T-helper 2 cell treated with Interferon-gamma antibody and Interleukin-4, amounts not matched to agents 5 μg/mL and 100 μg/mL, for 36 hours (primary cell): ENCODE results near the gene TMEM184B.

Source experiments
- DNase-seq: peaks from one replicate; pipeline ENCODE4 v3.0.0; 2021; ENCODE audit warnings: low spot score
- H3K27ac Mint-ChIP-seq: one replicate; pipeline ENCODE4 v1.8.0; 2021; ENCODE audit warnings: mild to moderate bottlenecking, mixed read lengths
- H3K27me3 Mint-ChIP-seq: one replicate; pipeline ENCODE4 v1.8.0; 2021; ENCODE audit warnings: low read depth, mixed read lengths
- H3K36me3 Mint-ChIP-seq: one replicate; pipeline ENCODE4 v1.8.0; 2021; ENCODE audit warnings: low read depth, mixed read lengths
- H3K4me1 Mint-ChIP-seq: one replicate; pipeline ENCODE4 v1.8.0; 2021; ENCODE audit warnings: low read depth, mixed read lengths
- H3K4me3 Mint-ChIP-seq: one replicate; pipeline ENCODE4 v1.8.0; 2022; ENCODE audit warnings: mild to moderate bottlenecking, moderate library complexity, mixed read lengths
- H3K9me3 Mint-ChIP-seq: one replicate; pipeline ENCODE4 v1.8.0; 2021; ENCODE audit warnings: mixed read lengths

Gene TMEM184B

DNA sequence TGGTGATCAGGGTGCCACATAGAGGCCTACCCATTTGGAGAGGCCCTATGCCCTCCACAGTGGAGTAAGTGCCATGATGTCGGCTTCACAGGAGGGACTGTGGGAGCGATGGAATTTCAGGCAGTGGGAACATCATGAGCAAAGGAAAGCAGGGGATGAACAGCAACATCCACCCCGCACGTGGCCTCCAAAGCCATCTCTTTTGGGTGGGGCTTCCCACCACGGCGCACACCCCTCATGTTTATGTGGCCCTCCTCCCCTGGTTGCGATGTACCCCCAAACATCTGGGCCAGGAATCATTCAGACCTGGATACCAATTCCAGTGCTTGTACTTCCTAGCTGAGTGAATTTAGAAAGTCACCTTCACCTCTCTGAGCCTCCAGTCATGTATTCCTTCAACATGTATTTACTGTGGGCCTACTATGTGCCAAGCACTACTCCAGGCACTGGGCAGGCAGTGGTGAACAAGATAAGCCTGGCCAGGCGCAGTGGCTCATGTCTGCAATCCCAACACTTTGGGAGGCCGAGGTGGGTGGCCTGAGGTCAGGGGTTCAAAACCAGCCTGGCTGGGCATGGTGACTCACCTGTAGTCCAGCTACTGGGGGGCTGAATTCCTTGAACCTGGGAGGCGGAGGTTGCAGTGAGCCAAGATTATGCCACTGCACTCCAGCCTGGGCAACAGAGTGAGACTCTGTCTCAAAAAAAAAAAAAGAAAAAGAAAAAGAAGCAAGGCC lies 72.8 kb downstream of the TMEM184B start:
- no peaks in the 10 kb centered on the region for H3K27me3 Mint-ChIP-seq
- H3K4me1 Mint-ChIP-seq = peaks cover 27% of the 10 kb centered on the region
- H3K27ac Mint-ChIP-seq = no peak overlapping the region
- H3K4me3 Mint-ChIP-seq = no peak overlapping the region
- H3K36me3 Mint-ChIP-seq = no peaks in the 10 kb centered on the region
- H3K9me3 Mint-ChIP-seq = no peaks in the 10 kb centered on the region
- DNase-seq = no peak

- Mint-ChIP-seq H3K27me3 (peaks cover 6% of the 10 kb centered on the region), H3K27ac (no peak overlapping the region), H3K9me3 (no peaks in the 10 kb centered on the region), H3K36me3 (no peaks in the 10 kb centered on the region), H3K4me1 (peaks cover 16% of the 10 kb centered on the region), H3K4me3 (no peak overlapping the region)
- DNase-seq = no peak
Observed at GRCh38 chr22:38196791-38197419, 75.9 kb downstream of the TMEM184B start.

DNA sequence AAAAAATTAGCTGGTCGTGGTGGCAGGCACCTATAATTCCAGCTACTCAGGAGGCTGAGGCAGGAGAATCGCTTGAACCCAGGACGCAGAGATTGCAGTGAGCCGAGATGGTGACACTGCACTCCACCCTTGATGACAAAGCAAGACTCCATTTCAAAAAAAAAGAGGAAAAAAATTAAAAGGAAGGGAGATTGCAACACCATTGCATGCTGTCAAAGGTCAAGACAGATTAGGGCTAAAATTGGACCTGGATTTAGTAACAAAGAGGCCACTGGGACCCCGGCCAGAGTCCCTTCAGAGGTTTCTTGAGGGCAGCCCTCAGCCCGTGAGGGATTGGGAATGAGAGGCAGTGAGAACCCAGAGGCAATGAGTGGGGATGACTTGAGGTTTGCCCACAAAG lies 79.2 kb downstream of the TMEM184B start:
- Mint-ChIP-seq H3K9me3 (no peaks in the 10 kb centered on the region), H3K27ac (no peak overlapping the region)
- DNase-seq = no peak

DNA sequence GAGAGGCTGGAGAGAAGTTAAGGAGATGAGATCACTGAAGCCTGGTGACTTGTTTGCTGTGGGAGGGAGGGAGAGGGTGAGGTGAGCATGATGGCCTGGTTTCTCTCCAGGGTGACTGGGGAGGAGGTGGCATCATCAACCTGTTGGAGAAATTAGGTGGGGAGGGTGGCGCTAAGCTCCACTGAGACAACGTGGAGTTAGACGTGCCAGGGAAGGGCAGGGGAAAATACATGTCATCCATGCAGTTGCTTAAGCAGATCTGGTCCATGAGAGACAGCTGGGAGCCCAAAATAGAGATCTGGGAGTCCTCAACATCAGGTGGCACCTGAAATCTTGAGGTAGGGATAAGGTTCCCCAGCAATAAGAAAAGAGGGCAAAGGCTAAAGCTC lies 80.3 kb downstream of the TMEM184B start:
- Mint-ChIP-seq H3K27ac (no peak overlapping the region), H3K4me3 (no peak overlapping the region), H3K27me3 (peaks cover 13% of the 10 kb centered on the region), H3K9me3 (no peaks in the 10 kb centered on the region), H3K4me1 (peaks cover 6% of the 10 kb centered on the region), H3K36me3 (no peaks in the 10 kb centered on the region)
- no peak for DNase-seq

More for the DNA sequence above, 79.2 kb downstream of the TMEM184B start:
- Mint-ChIP-seq H3K4me1 (peaks cover 6% of the 10 kb centered on the region), H3K27me3 (peaks cover 11% of the 10 kb centered on the region), H3K36me3 (no peaks in the 10 kb centered on the region), H3K4me3 (no peak overlapping the region)

DNA sequence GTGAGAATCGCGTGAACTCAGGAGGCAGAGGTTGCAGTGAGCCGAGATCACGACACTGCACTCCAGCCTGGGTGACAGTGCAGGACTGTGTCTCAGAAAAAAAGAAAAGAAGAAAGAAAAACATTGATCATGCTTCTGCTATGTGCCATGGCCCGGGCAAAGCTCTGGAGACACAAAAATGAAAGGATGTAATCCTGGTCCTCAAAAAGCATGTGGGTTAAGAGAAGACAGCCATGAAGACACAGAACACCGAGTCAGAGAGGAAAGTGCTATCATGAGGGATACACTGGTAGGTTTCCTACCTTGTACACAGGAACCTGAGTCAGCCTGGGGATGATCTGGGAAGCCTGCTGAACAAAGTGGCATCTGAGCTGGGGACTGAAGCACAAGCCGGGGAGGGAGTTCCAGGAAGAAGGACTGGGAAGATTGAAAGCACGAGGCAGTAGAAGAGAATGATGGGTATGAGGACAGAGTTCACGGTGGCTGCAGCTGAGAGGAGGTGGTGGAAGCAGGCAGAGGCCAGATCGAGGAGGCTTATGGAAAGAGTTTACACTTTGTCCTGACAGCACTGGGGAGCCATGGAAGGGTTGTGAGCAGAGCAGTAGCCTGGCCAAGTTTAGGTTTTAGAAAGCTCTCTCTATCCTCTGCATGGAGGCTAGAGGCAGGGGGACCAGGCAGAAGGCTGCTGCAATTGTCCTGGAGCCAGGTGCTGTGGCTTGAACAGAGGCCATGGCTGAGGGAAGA lies 80.9 kb downstream of the TMEM184B start:
- no peak for DNase-seq
- Mint-ChIP-seq H3K27ac (no peak overlapping the region), H3K4me3 (no peak overlapping the region), H3K27me3 (peaks cover 13% of the 10 kb centered on the region), H3K4me1 (peaks cover 6% of the 10 kb centered on the region), H3K36me3 (no peaks in the 10 kb centered on the region), H3K9me3 (no peaks in the 10 kb centered on the region)

GRCh38 chr22:38191055-38191454 lies 81.8 kb downstream of the TMEM184B start:
- Mint-ChIP-seq H3K4me1 (peaks cover 6% of the 10 kb centered on the region), H3K27ac (no peak overlapping the region), H3K36me3 (no peaks in the 10 kb centered on the region), H3K9me3 (no peaks in the 10 kb centered on the region), H3K27me3 (peaks cover 15% of the 10 kb centered on the region), H3K4me3 (no peak overlapping the region)
- no peak for DNase-seq

GRCh38 chr22:38190581-38190980 lies 82.2 kb downstream of the TMEM184B start:
- no peak overlapping the region for H3K27ac Mint-ChIP-seq
- peaks cover 6% of the 10 kb centered on the region for H3K4me1 Mint-ChIP-seq
- peaks cover 15% of the 10 kb centered on the region for H3K27me3 Mint-ChIP-seq
- H3K36me3 Mint-ChIP-seq = no peaks in the 10 kb centered on the region
- H3K4me3 Mint-ChIP-seq = no peak overlapping the region
- no peak for DNase-seq
- no peaks in the 10 kb centered on the region for H3K9me3 Mint-ChIP-seq

GRCh38 chr22:38189104-38189503 lies 83.7 kb downstream of the TMEM184B start:
- H3K4me3 Mint-ChIP-seq = no peak overlapping the region
- H3K27ac Mint-ChIP-seq = no peak overlapping the region
- H3K9me3 Mint-ChIP-seq = no peaks in the 10 kb centered on the region

GRCh38 chr22:38187413-38188212 lies 85.2 kb downstream of the TMEM184B start:
- no peak for DNase-seq
- Mint-ChIP-seq H3K9me3 (no peaks in the 10 kb centered on the region), H3K4me1 (peaks cover 3% of the 10 kb centered on the region), H3K27me3 (peaks cover 10% of the 10 kb centered on the region), H3K36me3 (no peaks in the 10 kb centered on the region), H3K27ac (no peak overlapping the region), H3K4me3 (no peak overlapping the region)

More at GRCh38 chr22:38189104-38189503, 83.7 kb downstream of the TMEM184B start:
- Mint-ChIP-seq H3K4me1 (no peaks in the 10 kb centered on the region), H3K27me3 (peaks cover 10% of the 10 kb centered on the region), H3K36me3 (no peaks in the 10 kb centered on the region)
- DNase-seq = no peak

DNA sequence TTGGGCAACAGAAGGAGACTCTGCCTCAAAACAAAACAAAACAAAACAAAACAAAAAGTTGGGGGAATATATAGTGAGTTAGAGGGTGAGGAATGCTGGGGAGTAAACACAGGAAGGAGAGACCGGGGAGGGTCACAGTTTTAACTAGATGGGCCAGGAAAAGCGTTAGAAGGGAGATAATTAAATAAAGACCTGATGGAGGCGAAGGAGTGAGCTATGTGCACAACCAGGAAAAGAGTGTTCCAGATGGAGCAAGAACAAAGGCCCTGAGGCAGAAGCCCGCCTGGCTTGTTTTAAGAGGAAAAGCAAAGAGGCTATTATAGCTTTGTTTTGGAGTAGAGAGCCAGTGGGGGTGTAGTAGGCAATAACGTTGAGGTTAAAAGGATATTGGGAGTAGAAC lies 86.4 kb downstream of the TMEM184B start:
- no peak overlapping the region for H3K4me3 Mint-ChIP-seq
- DNase-seq = no peak
- H3K4me1 Mint-ChIP-seq = peaks cover 7% of the 10 kb centered on the region
- peaks cover 7% of the 10 kb centered on the region for H3K27me3 Mint-ChIP-seq
- H3K36me3 Mint-ChIP-seq = no peaks in the 10 kb centered on the region
- no peak overlapping the region for H3K27ac Mint-ChIP-seq
- no peaks in the 10 kb centered on the region for H3K9me3 Mint-ChIP-seq

DNA sequence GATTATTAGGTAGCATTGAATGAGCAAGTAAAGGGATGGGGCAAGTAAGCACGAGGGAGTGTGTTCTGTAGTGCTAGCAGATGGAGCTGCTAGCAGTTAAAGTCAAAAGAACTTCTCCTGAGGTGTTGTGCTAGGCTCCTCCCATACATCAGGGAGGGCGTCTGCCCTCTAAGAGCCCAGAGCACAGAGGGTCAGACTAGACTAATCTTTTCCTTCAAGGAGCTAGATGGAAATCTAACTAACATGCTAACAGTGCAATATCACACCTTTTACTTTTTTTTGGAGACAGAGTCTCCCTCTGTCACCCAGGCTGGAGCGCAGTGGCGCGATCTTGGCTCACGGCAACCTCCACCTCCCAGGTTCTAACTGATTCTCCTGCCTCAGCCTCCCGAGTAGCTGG lies 88.0 kb downstream of the TMEM184B start:
- H3K27ac Mint-ChIP-seq = no peak overlapping the region
- no peaks in the 10 kb centered on the region for H3K9me3 Mint-ChIP-seq
- peaks cover 5% of the 10 kb centered on the region for H3K27me3 Mint-ChIP-seq

DNA sequence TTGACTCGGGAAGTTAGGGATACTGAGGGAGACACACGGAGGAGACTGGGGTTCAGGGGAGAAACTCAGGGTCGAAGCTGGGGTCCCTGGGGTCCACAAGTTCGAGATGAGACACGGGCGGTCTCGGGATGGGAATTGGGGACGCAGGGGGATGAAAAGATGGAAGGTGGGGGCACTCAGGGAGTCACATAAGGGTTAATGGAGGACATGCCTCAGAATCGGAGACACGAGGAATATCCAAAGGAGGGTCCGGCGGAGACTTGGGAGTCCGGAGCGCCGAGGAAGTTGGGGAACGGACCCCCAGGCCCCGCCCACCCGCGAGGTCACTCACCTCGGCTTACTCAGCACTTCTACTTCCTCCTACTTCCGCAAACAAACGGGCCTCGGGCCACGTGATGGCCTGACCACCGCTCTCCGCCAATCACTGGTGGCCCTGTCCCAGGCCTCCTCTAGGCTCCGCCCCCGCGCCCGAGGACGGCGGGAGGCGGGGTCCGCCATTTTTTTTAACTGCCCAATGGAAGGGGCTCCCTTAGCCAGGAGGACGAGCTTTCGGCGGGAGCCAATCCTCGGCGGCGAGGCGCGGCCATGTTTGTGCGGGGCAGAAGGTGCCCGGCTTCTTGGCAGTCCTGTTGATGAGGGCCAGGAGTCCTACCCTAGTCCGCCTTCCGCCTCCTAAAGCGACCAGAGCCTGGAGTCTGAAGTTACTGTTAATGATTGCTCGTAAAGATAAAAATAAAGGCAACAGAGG lies 91.2 kb downstream of the TMEM184B start, which contains the start of gene PLA2G6:
PLA2G6 (minus strand) TSS at position 378 of the 748 bp plus-strand sequence. CDS start 12,404 bp downstream, outside the sequence.
- Mint-ChIP-seq H3K27ac (peak within 1 kb of the TSS; percentile 98), H3K9me3 (no peaks in the 10 kb centered on the region), H3K36me3 (peaks cover 5% of the 10 kb centered on the region), H3K4me1 (peaks cover 34% of the 10 kb centered on the region), H3K27me3 (peaks cover 3% of the 10 kb centered on the region), H3K4me3 (peak within 1 kb of the TSS; percentile 96)
- peak; percentile 100 for DNase-seq

More for the DNA sequence above, 88.0 kb downstream of the TMEM184B start:
- Mint-ChIP-seq H3K36me3 (no peaks in the 10 kb centered on the region), H3K4me3 (no peak overlapping the region), H3K4me1 (peaks cover 22% of the 10 kb centered on the region)
- no peak for DNase-seq
